Central memory CD4-positive, alpha-beta T cell (primary cell): ENCODE measurements around the gene MXI1.
A peak's percentile ranks its signal among the peaks of the same experiment; 100 is the strongest.
"Not testable (repeated sequence)": the region's sequence is repeated elsewhere in the genome, so short reads cannot be mapped to it uniquely, and the experiment has no call there.

Experiments
- DNase-seq: peaks from one replicate; pipeline ENCODE4 v3.0.0; 2022

MXI1 gene

GRCh38 chr10:110181911-110182310 lies 25.5 kb upstream of the MXI1 start:
- DNase-seq = no peak

GRCh38 chr10:110184398-110184797 lies 23.0 kb upstream of the MXI1 start:
- no peak for DNase-seq

DNA sequence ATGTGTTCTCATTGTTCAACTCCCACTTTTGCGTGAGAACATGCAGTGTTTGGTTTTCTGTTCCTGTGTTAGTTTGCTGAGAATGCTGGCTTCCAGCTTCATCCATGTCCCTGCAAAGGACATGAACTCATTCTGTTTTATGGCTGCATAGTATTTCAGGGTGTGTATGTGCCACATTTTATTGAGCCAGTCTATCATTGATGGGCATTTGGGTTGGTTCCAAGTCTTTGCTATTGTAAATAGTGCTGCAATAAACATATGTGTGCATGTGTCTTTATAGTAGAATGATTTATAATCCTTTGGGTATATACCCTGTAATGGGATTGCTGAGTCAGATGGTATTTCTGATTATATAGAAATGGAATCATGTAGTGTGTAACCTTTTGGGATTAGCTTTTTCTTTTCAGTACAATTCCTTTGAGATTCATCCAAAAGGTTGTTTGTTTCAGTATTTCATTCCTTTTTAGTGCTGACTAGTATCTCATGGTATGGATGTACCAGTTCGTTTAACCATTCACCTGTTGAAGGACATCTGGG lies 21.7 kb upstream of the MXI1 start:
- not testable (repeated sequence) for DNase-seq

DNA sequence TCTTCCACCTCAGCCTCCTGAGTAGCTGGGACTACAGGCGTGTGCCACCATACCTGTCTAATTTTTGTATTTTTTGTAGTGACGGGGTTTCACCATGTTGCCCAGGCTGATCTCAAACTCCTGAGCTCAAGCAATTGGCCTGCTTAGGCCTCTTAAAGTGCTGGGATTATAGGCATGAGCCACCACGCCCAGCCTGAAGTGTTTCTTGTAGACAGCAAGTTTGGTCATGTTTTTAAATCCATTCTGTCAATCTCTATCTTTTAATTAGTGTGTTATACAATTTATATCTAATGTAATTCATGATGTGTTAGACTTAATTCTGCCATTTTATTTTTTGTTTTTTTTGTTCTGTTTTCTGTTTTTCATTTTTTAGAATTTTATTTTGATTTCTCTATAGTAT lies 17.2 kb upstream of the MXI1 start:
- DNase-seq = no peak

- DNase-seq = no peak
These were observed 14.9 kb upstream of the MXI1 start for GRCh38 chr10:110192552-110192951.

- DNase-seq = no peak
These were observed 6.9 kb upstream of the MXI1 start for GRCh38 chr10:110200503-110200902.

DNA sequence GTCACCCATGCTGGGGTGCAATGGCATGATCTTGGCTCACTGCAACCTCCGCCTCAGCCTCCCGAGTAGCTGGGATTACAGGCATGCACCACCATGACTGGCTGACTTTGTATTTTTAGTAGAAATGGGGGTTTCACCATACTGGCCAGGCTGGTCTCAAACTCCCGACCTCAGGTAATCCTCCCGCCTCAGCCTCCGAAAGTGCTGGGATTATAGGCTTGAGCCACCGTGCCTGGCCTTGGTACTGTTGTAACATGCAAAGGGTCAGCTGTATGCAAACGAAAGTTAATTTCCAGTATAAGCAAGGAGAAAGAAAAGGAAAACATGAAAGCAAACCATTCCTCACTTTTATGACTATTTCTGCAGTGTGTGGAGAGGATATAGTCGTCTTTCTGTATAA lies 6.4 kb upstream of the MXI1 start:
- DNase-seq = not testable (repeated sequence)

- no peak for DNase-seq
These were observed 3.6 kb upstream of the MXI1 start for GRCh38 chr10:110203500-110204455.

GRCh38 chr10:110205051-110205675 lies 2.2 kb upstream of the MXI1 start:
- DNase-seq = no peak

DNA sequence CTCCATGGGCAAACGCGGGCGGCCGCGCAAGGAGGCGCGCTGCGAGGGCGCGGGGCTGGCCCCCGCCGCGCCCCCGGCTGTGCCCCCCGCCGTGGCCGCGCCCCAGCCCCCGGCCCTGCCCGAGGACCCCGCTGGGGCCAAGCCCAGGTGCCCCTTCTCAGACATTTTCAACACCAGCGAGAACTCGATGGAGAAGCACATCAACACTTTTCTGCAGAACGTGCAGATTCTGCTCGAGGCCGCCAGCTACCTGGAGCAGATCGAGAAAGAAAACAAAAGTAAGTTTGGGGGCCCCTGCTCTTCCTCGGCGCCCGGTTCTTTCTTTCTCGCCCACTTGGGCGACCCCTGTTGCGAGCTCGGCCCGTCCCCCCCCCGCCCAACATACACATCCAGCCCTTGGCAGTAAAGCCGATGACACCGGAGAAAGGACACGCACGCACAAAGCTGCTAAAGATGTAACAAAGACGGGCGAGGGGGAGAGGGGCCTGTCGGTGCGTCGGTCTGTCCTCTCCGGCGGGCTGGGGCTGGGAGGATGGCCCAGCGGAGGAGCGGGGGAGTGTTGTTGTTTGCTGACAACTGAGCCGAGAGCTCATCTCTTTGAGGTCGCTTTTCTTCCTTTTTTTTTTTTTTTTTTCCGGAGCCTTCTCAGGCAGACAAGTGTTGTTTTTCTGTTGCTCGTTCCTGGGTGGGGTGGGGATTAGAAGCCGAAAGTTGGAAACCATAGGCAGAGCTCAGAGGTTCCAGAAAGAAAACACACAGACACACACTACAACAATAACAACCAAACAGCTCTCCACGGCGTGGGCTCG lies 604 bp downstream of the MXI1 start:
- peak; percentile 55 for DNase-seq

GRCh38 chr10:110208614-110209453 lies 1.4 kb downstream of the MXI1 start:
- no peak for DNase-seq

GRCh38 chr10:110209454-110209925 lies 2.1 kb downstream of the MXI1 start:
- peak; percentile 75 for DNase-seq

GRCh38 chr10:110209926-110210673 lies 2.7 kb downstream of the MXI1 start:
- DNase-seq = no peak

GRCh38 chr10:110210674-110211464 lies 3.5 kb downstream of the MXI1 start:
- peak; percentile 88 for DNase-seq

GRCh38 chr10:110211465-110211843 lies 4.0 kb downstream of the MXI1 start:
- DNase-seq = no peak

DNA sequence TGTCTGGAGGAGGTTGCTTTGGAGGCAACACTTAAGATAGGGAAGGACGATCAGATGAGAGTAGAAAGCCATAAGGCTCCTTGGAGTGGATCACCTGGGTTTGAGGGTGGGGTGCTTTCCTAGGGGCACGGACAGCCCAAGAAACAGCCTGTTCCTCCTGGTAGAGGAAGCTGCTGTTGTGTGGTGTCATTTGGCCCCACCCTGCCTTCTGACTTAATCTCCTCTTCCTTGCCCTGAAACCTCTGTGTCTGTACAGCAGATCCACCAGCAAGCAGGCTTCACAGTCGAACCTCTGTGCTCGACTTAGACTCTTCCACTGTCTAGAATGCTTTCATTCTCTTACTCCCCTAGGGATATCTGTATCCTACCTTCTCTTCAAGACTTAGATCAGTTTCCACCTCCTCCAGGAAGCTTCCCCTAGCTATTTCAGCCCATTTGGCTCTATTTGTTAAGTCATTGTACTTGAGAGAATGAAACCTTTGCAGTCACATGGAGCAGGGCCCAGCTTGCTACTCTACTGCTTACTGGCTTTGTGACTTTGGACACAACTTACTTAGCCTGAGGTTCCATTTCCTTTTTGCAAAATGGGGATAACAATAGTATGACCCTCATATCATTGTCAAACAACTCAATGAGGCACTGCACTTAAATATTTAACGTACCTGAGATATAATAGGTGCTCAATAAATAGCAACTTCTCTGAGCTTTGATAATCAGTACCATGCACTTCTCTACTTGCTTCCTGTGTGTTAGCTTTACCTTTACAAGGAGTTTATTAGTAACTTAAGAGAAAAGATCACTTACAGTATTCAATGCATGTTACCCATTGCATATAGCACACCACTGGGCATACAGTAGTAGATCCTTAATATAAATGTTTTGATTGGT lies 5.0 kb downstream of the MXI1 start:
- peak; percentile 59 for DNase-seq

GRCh38 chr10:110214371-110214826 lies 7.0 kb downstream of the MXI1 start:
- peak; percentile 35 for DNase-seq

- DNase-seq = no peak
These were observed 8.1 kb downstream of the MXI1 start for GRCh38 chr10:110215286-110216170.
